HG03575 (cell line): ENCODE data around the gene DCAF11.

Experiments
- ATAC-seq: cut with Tn5 transposase; IDR thresholded peaks from one replicate; pipeline ENCODE4 v1.9.1; 2021; ENCODE audit not compliant: unreplicated experiment, insufficient number of reproducible peaks, low FRiP score; ENCODE audit errors: extremely low read depth

The DCAF11 gene

GRCh38 chr14:24172261-24172860 is 57.8 kb downstream of the DCAF11 start:
- ATAC-seq, result no peak

GRCh38 chr14:24172871-24173281 is 58.3 kb downstream of the DCAF11 start:
- ATAC-seq, result no peak
